SKM-1 treated with dmso at 0.1 percent for 144 hours (cell line): ENCODE measurements around the gene ID4.

Experiments used
- DNase-seq: peaks from one replicate; lab custom pipeline; 2025; ENCODE audit not compliant: unreplicated experiment; lab: John Stamatoyannopoulos, UW

ID4 gene

DNA sequence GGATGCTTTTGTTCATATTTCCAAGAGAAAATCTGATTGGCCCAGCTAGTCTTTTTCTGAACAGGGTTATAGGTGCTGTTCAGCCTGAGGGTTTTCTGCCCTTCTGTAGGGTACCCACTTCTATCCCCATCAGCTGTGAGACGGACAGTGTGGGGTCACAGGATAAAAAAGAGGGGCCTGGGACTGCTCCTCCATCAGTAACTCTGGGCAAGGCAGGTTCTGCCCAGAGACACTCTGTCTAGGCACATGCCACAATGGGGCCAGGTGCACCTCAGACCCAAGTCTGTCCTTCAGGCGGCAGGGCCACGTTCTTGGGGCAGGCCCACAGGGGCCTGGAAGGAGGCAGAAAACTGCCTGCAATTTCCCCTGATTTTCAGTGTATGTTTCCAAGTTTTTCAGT is 20.0 kb downstream of the ID4 start:
- no peak for DNase-seq

DNA sequence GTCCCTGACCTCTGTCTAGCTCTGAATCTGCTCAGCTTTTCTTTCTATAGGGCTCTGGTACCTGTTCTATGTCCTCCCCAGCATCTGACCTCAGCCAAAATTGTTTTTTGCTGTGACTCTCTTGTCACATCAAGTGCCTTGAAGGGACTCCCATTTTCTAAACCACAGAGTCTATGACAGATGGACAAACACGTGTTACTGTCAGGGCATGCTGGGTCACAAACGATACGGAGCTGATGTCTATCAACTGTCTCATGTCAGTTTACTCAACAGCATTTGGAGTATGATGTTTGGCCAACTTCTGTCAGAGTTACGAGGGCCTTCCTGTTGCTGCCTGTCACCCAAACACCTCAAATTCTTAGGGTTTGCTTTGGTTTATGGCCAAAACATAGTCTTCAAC is 20.5 kb downstream of the ID4 start:
- DNase-seq = no peak

DNA sequence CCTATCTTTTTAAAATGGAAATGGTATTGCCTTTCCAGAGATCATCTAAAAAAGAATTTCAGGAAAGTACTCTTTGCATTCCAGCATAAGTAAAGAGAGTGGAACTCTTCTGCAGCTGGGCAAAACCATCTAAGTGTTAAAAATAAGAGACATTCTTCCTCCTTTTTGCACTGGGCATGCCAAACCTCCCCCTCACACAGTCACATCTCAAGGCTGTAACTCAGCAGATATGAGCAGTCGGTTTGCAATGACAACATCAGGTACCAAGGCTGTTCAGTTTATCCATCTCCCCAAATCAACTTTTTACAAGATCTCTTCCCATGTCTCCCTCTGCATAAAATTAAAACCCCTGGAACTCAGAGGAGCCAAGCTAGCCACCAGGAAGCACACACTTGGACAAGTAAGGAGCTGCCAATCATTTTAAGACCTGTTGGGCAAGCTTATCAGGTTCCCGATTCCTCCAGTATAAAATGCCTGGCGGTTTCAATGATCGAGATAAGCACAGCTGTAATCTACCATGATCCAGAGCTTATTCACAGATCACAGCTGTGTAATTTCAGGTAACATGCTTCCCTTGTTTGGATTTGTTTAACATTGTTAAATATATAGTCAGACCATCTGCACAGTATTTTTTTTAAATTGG is 23.2 kb downstream of the ID4 start:
- no peak for DNase-seq

DNA sequence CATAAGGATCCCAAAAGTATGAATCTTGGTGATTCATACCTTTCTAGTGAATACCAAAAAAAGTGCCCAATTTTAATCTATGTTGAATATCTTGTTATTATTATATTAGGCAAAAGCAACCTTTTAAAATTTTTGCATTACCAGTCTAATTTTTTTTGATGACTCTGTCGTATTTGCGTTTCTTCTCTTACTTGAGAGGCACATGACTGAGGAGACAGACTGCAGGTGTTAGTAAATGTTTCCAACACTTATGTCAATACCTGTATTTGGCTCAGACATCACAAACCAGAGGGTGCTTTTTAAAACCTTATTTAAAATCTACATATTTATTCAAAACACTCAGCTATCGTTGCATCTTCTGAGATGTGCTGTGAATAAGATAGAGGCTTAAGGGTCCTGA is 27.1 kb downstream of the ID4 start:
- DNase-seq = no peak

DNA sequence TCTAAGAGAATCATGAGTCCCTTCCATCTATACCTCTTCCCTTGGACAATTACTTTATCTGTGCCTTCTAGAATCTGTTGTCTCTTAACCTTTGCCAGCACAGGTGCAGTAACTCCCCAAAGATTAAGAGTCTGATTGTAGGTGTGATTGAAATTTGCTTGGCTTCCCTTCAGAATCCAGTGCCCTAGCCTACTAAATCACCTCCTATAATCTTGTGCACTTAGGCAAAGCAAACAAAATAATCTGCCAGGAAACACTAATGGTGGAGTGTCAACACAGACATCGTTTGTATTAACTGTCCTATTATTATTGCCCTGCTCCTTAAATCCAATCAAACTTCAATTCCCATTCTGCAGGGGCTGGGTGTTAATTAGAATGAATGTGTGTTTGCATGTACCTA is 28.0 kb downstream of the ID4 start:
- no peak for DNase-seq

GRCh38 chr6:19866173-19866984 is 29.2 kb downstream of the ID4 start:
- no peak for DNase-seq

GRCh38 chr6:19866985-19867627 is 29.9 kb downstream of the ID4 start:
- no peak for DNase-seq

DNA sequence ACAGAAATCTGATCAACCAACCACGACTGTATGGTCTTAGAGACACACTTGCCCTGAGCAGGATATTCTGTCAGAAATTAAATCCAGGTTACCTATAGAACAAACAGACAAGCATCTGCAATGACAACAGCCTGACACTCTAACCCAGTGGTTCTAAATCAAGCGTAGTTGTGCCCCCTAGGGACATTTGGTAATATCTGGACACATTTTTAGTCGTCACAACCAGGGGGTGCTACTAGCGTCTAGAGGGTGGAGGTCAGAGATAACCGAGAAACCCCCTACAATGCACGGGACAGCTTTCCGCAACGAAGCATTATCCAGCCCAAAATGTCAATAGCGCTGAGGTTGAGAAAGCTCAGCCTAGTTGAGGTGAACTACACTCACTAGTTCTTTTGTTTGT is 32.3 kb downstream of the ID4 start:
- no peak for DNase-seq

DNA sequence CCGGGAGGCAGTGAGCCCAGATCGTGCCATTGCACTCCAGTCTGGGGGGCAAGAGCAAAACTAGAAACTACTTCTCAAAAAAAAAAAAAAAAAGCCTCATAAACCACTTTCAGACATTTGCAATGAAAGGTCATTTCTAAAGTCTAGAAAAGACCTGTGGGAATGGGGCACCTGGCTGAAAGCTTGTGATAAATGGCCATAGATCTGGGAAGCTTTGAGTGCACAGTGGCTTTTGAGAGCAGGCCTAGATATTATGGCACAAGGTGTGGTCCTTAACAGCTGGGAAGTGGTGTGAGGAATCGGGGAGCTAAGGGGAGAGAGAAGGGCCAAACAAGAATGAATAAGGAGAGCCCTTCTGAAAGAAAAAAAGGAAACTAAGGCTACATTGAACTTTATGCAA is 33.2 kb downstream of the ID4 start:
- no peak for DNase-seq

DNA sequence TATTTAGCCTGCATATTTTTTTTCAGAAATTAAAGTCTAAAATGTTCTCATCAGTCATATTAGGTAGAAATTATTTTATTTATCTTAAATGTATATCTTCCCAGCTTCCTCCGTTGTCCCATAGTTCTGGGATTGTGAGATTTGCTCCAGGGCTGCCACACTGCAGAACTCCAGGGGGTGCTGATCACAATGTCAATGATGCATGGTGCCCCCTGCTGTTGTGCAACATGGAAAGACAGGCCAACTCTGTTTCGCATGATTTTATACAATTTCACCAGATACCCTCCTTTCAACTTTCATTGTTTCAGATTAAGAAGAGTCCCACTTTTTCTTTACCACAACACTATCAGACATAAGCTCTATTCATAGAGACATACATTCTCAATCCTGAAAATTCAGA is 35.9 kb downstream of the ID4 start:
- no peak for DNase-seq

DNA sequence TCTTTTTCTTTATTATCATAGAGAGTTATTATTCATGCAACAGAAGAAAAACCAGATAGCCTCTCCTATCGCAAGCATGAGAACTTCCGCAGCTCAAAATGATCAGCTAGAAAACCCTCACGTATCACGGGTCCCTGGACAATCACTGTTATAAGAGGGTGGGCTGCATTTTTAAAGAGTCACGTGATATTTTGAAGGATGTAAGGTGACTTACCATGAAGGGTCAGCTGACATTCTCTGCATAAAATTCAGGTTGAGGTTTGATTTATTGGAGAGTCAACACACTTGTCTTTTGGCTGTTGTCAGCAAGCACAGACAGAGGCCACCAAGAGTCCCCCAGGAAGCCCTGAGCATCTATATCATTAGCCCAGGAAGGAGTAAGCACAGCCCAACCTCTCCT is 39.5 kb downstream of the ID4 start:
- no peak for DNase-seq

DNA sequence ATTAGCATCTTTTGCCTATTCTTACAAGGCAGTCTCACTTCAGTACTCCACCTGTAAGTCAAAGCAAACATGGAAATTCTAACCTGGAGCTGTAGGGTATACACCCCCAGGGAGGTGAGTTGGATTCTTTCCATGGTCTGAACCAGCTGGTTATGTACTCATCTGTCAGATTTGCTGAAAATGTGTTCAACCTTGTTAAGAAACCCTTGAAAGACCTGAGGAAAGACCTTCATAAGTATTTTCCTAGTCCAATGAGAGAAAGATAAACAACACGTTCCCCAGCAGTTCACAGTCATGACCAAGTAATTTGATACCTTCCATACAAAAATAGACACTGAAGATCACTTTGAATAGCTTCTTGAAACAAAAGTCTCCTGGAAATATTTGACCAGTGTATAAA is 42.5 kb downstream of the ID4 start:
- no peak for DNase-seq

- no peak for DNase-seq
These were observed 42.9 kb downstream of the ID4 start for GRCh38 chr6:19880066-19880465.

GRCh38 chr6:19891451-19891850 is 54.3 kb downstream of the ID4 start:
- no peak for DNase-seq
